GM19240 (cell line): Measurements from ENCODE around the gene CEPT1.

Source experiments
- DNase-seq: peaks from one replicate; pipeline ENCODE4 v3.0.0; 2011; ENCODE audit warnings: low spot score; ENCODE audit not compliant: insufficient read length

The CEPT1 gene

GRCh38 chr1:111192074-111192473 is 52.1 kb downstream of the CEPT1 start:
- no peak for DNase-seq

DNA sequence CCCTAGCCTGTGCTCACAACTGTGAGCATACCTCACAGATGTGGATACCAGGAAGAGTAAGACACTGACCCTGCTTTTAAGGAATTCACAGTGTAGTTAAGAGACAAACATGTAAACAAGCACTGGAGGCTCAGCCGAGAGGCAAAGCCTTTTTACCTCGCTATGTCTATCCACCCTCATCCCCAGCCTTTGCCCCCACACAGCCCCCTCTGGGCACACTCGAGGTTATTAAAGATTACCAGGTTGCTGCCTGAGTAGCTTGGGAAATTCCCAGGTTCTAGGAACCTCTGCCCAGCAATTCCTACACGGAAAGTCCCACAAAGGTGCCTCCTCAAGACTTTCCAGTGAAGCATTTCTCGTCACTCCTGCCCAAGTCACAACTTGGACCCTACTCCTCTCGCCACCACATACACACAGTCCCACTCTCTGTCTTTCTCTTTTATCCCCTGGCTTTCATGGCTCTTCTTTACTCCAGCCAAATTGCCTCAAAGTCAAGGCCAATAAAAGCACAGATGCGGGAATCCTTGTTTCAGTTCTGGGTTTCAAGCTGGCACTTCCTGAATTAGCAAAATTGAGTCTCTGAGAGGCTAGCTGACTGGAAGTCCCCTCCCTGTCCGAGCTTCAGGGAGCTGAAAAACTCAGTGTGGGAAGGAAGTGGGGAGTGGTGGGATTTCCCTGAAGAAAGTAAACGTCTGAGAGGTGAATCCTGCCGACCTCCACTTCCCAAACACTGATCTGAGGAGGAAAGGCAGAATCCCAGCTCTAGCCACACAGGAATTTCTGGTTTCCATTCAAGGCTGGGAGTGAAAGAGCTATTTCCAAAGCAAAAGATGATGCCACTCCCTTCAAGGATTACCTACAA is 52.9 kb downstream of the CEPT1 start:
- DNase-seq = no peak

GRCh38 chr1:111193712-111194480 is 53.9 kb downstream of the CEPT1 start:
- no peak for DNase-seq

- no peak for DNase-seq
Measured at GRCh38 chr1:111195002-111195684, 55.1 kb downstream of the CEPT1 start.

DNA sequence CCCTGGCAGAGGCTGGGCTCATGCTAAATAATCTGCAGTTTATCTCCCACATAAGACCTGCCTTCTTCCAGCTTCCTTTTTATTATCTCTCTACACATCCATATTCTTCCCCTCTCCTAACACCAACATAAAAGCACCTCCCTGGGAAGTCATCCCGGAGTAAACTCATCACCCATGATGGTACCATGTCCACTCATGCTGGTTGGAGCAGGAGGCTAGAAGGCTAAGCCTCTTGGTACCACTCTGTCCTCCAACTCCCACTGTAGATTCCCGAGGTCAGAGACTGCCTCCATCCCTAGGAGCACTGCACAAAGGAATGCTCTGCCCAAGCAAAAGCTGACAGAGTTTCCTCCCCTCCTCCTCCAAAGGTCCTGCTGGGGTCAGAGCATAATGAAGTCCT is 56.2 kb downstream of the CEPT1 start:
- no peak for DNase-seq

DNA sequence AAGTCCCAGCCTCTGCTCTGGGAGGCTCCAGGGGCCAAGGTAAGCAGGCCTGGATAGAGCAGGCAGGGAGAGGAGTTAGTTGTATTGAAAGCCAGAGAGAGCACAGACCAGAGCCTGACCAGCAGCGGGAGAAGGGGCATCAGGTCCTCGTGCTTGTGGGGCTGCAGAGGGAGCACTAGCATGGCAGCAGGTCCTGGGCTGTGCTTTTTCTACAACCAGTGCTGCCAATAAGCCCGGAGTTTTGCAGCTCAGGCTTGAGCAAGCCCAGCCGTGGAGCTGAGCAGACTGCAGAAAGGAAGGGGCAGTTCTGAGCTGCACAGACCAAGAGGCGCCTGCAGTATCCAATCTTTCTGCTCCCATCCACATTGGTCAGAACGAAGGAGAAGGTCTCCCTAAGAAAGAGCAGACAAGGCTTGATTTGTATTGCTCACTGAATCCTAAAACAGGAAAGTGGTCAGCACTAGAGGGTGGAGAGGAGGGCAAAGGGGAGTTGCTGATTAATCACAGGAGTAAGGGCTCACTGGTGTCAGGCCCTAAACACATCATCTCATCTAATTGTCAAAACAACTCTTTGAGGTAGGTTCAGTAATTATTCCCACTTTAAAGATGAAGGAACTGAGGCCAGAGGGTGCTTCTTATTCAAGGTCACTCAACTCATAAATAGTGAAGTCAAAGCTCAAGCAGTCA is 57.7 kb downstream of the CEPT1 start:
- no peak for DNase-seq

GRCh38 chr1:111198836-111199235 is 58.8 kb downstream of the CEPT1 start:
- no peak for DNase-seq

- DNase-seq = no peak
Measured at GRCh38 chr1:111199329-111199728, 59.3 kb downstream of the CEPT1 start.

- no peak for DNase-seq
Measured at GRCh38 chr1:111199881-111200801, 60.1 kb downstream of the CEPT1 start, which contains the start of gene DENND2D. DENND2D (minus strand) TSS chr1:111200646; CDS start chr1:111200459, 187 bp downstream.

DNA sequence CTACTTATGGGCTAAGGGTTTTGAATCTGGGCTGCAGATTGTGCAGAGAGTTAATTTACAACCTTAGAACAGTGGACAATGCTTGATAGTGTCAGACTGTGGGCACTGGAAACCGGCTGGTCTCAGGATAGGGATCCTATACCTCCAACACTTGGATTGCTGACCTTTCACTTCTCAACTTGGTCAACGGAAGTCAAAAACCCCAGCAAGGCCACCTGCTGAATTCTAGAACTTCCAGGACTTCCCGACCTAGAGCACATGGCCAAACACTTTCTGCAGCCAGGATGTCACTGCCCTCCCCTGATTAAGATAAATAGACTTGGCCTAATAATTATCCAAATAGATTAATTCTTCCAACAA is 60.8 kb downstream of the CEPT1 start:
- no peak for DNase-seq

- no peak for DNase-seq
Measured at GRCh38 chr1:111201275-111202090, 61.5 kb downstream of the CEPT1 start.

DNA sequence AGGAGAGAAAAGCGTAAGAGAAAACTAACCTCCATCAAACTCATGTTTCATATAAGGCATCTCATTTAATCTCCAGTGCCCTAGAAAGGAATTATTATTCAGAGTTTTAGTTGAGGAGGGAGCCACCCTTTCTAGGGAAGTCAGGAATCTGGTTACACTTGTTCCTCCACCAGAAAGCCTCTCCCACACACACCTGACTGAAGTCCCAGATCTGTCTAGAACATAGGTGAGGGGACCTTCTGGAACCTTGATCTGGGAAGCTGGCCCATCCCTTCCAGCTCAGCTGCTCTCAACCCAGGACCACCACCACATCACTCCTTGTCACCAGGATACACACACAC is 62.3 kb downstream of the CEPT1 start:
- no peak for DNase-seq

GRCh38 chr1:111202707-111203623 is 62.9 kb downstream of the CEPT1 start:
- DNase-seq = no peak

DNA sequence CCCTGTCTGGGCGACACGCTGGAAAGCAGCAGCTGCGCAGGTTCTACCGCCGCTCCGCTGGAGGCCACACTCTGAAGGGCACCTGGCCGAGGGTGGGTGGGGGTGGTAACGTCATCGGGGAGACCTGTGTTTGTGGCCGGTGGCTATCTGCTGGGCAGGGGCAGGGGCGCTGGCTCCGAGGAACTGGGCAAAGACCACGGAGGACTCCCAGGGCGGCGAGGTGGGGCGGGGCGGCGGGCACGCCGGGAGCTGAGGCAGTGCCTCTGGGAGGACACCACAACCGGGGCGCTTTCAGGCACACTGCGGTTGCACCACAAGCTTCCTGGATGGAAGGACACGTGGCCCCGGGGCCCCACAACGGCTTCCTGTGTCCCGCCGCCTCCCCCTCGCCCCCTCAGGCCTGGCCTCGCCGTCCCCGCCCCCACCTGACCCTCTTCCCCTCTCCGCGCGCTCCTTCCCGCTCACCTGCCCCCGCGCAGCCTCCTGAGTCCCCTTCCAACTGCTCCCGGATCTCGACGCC is 63.7 kb downstream of the CEPT1 start:
- peak; percentile 50 for DNase-seq

DNA sequence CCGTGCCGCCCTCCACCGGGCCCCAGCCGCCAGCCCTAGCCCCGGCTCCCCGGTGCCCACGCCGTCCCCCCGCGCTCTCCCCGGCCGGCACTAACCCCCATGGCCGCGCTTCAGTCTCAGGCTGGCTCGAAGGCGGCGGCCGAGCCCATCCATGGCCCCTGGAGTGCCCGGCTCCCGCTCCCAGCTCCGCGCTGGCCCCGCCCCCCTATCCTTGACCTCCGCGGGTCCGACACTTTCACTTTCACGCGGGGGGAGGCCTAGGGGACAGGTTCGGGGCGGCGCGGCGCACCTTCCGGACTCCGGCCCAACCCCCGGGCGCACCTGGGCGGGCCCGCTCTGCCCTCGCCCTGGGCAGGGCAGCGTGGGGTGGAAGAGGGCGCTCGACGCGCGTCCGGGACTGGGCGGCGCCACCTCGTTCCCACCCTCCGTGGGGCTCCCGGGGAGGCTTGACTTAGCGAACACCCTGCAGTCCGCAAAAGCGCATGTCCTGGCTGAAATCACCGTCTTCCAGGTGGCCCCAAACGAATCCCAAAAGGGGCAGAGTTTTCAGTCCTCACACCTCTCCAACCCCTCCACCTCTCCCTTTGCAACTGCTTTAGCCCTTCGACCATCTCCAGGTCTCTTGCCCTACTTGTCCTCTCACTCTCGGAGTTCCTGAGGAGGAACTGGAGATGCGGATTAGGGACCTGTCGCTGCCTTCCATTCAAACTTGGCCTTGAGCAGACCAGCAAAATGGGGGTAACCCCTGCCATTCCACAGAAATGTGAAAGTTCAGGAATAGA is 64.4 kb downstream of the CEPT1 start:
- DNase-seq = no peak

- DNase-seq = no peak
Measured at GRCh38 chr1:111204983-111205713, 65.1 kb downstream of the CEPT1 start.

- no peak for DNase-seq
Measured at GRCh38 chr1:111205714-111206050, 65.7 kb downstream of the CEPT1 start.
